ENCODE measurements around the gene SNAPC2.

- TF ChIP-seq, protein P1, sequence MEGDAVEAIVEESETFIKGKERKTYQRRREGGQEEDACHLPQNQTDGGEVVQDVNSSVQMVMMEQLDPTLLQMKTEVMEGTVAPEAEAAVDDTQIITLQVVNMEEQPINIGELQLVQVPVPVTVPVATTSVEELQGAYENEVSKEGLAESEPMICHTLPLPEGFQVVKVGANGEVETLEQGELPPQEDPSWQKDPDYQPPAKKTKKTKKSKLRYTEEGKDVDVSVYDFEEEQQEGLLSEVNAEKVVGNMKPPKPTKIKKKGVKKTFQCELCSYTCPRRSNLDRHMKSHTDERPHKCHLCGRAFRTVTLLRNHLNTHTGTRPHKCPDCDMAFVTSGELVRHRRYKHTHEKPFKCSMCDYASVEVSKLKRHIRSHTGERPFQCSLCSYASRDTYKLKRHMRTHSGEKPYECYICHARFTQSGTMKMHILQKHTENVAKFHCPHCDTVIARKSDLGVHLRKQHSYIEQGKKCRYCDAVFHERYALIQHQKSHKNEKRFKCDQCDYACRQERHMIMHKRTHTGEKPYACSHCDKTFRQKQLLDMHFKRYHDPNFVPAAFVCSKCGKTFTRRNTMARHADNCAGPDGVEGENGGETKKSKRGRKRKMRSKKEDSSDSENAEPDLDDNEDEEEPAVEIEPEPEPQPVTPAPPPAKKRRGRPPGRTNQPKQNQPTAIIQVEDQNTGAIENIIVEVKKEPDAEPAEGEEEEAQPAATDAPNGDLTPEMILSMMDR (IDR thresholded peaks at IDR 0.05) = no peak
- TF ChIP-seq POLR2A (IDR thresholded peaks at IDR 0.05) = no peak
Observed at GRCh38 chr19:7897292-7897691, 22.8 kb upstream of the SNAPC2 start.

Data from Peyer's patch (tissue), 4 donors.